T-helper 1 cell treated with Interleukin-12 subunit alpha and Interleukin-12 subunit beta and Interleukin-4 antibody, amounts not matched to agents 30 ng/mL and 1 ng/mL, for 36 hours (primary cell): ENCODE data around the gene FAM135A. TPM values are rescaled to one million over a fixed set of nuclear protein-coding genes. Genes with fewer than 3 reads are reported as not detected.
"Not testable (repeated sequence)": the region's sequence is repeated elsewhere in the genome, so short reads cannot be mapped to it uniquely, and the experiment has no call there.

Experiments
- intact Hi-C: fragments of 100-400 bp; cut with micrococcal nuclease; formaldehyde crosslinking; loops from one replicate; pipeline ENCODE4 v1.15.1; 2024
- total RNA-seq: library from RNA; stranded (reverse); gene quantifications from 2 replicates; pipeline ENCODE4 v1.2.3, GENCODE V29; 2022

Gene FAM135A
- total RNA-seq, 1 donor from 2014 or later, result 11.2 TPM

DNA sequence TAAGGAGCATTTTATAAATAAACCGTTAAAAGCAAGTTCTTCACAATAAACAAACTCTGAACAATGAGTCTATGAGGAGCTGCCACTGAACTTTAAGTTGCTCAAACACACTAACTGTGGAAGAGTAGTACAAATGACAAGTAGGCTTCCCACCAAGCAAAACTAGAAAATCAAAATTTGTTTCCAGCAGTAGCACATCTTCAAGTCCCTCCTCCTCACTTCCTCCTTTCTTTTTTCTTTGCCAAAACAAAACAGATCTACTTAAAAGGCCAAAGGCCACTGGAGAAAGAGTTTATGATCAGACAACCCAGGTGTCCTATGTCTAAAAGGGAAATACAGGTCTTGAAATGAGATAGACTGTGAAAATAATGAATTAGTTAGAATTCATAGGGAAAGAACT lies 17.1 kb upstream of the FAM135A start:
- intact Hi-C loops, result no loop called here

DNA sequence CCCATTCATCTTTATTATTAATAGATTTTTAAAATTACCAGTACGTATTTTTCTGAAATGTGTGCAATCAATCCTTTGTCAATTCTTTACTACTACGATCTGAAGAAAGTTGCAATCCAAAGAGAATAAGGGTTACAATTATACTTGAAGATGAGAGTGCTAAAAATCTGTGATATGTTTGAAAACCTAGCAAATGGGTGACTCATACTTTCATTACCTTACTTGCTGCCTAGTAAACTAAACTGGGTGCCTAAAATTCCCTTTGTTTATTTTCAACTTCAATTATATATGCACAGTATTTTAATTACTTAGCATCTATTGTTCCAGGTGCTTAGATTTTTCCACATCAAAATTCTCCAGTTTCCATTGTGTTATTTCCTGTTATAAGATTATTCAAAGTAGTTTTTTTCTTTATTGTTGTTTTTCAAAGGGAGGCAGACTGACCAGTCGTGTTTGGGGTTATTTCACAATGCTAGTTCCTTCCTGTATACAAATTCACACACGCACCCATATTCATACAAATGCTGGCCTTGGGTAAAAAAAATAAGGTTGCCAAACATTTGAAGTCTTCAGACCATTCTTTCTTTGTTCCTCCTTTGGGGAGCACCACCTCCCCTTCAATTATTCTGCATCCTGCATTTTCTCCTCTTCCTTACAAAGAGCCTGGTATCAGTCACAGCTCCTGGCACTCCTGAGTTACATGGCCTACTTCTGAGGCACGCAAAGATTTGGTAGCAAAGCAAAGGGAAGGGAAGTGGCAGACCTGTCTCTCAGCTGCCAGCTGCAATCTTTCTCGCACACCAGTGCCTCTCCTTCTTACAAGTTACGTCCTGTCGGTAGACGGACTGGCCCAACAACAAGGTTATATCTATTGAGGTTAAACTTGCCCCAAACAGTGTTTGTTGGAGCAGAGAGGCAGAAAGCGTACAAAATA lies 16.2 kb upstream of the FAM135A start:
- intact Hi-C loops, result no loop called here

DNA sequence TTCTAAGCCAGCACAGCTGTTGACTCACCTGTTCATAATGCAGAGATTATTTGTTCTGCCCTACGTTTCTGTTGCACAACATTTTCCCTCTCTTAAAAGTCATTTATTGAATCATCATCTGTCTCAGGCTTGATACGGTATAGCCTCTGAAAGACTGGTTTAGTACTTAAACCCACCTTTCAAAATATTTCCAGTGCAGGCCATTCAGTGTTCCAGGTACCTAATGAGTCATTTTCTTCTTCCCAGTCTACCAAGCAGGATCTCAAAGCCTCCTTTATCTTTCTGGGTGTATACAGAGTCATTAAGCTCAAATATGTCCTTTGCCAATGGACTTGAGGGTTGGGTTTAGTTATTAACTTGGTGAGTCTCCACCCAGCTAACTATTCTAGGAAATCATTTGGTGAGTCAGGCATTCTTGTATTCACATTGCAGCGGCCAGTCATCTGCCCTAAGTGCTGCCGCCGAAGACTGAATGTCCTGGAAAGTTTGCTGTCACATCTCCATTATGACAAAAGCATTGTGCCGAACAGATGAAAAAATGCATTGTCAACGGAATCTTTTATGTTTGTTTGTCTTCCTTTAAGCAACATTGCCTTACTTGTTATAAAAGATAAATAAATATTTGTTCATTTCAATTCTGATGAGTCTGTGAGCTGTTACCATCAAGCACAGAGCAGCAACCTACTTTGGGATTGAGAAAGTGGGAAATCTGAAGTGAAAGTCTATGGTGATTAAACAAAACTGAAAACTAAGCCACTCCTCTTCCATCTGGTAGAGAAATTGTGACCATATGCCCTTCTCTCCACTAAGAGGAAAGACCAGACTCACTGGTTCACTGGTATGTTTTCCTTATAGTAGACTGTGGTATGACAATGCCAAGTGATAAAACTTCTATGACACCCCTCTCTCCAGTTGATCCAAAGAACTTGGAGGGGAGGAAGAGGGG lies 14.3 kb upstream of the FAM135A start:
- intact Hi-C loops, result no loop called here

DNA sequence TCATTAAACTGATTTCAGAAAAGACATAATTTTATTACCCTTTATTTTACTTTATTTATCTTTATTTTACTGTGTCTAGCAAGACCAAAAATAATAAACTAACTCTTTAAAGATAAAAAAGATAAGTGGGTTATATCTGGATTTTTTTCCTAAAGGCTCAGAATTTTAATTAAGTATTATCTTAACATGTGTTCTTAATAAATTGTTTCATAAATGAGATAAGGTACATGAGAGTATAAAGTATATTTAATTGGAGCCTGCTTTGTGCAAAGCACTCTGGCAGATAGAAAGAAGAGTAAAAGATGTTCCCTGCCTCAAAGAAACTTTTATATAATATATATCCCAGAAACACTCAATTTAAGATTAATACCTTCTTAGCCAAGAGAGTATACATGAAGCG lies 8.7 kb upstream of the FAM135A start:
- intact Hi-C loops, result no loop called here

GRCh38 chr6:70409216-70409615 lies 4.1 kb upstream of the FAM135A start:
- intact Hi-C loops, result no loop called here

DNA sequence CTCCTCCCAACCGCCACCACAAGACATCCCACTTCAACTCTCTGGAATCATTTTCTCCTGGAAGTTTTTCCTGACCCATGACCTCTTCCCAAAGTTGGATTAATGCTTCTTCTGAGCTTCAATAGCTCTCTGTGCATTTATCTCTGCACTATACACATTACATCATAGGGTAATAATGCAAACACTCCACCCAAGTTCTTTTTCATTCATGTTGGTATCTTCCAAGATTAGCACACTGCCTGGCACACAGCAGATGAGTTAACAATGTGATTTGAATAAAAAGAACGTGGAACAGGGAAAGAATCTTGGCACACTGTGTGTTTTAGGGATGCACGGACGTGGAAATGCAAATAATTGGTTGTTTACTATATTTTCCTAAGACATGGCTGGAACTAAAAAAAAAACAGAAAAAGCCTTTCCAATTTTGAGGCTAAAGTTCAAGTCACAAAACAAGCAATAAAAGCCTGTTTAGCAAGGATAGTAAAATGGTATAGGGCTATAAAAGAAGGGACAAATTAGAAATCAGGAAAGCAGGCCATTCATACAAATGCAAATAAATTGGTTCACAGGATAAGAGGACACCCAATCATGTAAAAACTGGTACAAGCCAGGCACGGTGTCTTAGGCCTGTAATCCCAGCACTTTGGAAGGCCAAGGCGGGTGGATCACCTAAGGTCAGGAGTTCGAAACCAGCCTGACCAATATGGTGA lies 1.6 kb upstream of the FAM135A start:
- intact Hi-C loops, result loop anchor here (2.0 kb wide), 1 partner anchor 543 kb away; no protein-coding TSS in a partner anchor

DNA sequence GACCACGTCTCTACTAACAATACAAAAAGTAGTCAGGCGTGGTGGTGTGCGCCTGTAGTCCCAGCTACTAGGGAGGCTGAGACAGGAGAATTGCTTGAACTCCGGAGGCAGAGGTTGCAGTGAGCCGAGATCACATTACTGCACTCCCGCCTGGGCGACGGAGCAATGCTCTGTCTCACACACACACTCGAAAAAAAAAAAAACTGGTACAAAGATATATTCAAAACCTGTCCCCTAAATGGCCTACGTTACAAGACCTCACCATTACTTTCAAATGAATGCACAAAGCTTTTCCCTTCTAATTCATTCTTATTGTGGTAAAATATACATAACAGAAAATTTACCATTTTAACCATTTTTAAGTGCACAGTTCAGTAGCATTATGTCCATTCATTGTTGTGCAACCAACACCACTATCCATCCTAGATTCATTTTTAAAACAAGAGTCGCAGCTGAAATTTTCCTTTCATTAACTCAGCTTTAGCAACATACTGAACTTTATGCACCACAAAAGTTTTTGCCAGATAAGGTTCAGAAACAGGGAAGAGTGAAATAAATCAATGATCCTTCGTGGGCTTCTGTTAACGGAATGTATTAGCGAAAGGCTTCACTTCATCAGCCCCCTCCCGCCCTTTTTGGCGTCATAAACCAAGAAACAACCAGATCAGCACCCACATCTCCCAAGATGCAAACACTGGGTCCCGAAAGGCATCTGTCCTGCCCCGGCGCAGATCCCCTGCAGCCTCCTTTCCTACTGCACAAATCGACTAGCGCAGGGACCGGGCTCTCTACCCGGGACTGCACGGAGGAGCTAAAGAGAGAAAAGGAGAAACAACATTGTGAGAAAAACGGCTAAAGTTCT lies 825 bp upstream of the FAM135A start:
- intact Hi-C loops, result loop anchor here (1.0 to 2.0 kb wide), 8 partner anchors 43 to 876 kb away; partner anchors contain the start of genes LMBRD1, OGFRL1, SDHAF4 and SMAP1

DNA sequence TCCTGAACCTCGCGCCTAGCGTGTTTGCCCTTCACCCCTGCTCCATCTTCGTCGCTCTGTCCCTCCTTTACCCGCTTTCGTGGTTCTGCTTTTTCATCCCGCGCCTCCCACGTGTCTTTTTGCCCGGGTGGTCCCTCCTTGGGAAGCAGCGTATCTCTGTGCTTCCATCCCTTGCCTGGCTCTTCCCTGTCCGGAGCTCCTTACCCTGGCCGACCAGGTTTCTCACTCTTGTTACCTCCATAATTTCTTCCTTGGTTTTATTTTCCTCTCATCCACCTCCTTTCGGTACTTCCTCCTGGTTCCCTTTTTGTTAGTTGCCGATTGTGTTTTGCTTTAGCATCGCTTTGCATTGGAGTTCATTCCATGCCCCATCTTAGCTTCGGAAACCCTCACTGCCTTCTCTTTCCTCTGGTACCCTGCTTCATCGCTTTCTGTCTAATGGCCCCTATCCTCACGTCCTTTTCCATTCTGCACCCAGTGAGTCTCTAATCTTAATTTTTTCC lies 735 bp downstream of the FAM135A start:
- intact Hi-C loops, result loop anchor here (1.0 to 2.0 kb wide), 8 partner anchors 45 to 874 kb away; partner anchors contain the start of genes LMBRD1, OGFRL1, SDHAF4 and SMAP1

GRCh38 chr6:70414813-70415212 lies 1.5 kb downstream of the FAM135A start:
- intact Hi-C loops, result no loop called here

GRCh38 chr6:70415247-70415646 lies 1.9 kb downstream of the FAM135A start:
- intact Hi-C loops, result no loop called here

DNA sequence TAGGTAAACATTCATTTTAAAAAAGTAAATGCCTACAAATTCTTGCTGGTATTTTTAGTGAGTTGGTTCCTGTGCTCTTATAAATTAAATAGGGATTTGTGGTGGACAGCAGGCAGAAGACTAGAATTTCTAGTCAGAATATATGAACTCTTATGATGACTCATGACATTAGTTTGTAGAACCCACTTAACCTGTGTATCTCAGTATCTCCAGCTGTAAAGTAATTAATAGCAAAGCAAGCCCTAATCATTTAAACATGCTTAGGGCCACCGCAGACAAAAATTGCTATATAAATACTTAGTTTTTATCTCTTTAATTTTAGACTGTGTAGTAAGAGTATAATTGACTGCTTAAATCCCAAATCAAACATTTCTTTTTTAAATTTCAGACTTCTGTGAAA lies 2.4 kb downstream of the FAM135A start:
- intact Hi-C loops, result no loop called here

DNA sequence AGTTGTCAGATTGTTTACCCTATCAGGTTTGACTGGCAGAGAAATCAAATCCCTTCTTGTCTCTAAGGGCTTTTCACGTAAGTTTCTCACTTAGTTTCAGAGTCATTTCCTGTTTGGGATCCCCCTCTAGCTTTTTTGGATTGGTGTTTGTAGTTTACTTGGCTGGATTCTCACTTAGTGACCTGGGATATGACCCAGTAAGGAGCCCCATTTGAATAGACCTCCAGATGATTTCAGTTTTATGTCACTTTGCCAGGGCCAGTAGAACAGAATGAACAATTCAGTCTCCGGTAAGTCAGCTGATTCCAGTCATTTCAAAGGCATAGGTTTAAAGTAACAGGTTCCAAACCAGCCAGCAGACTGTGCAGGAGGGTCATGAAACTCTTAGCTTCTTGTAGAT lies 8.2 kb downstream of the FAM135A start:
- intact Hi-C loops, result no loop called here

- intact Hi-C loops, result no loop called here
Measured at GRCh38 chr6:70423189-70424134, 10.2 kb downstream of the FAM135A start.

- intact Hi-C loops, result no loop called here
Measured at GRCh38 chr6:70424291-70424690, 11.0 kb downstream of the FAM135A start.

GRCh38 chr6:70436320-70436719 lies 23.0 kb downstream of the FAM135A start:
- intact Hi-C loops, result no loop called here

- intact Hi-C loops, result no loop called here
Measured at GRCh38 chr6:70445001-70445400, 31.7 kb downstream of the FAM135A start.

- intact Hi-C loops, result not testable (repeated sequence)
Measured at GRCh38 chr6:70447343-70448070, 34.2 kb downstream of the FAM135A start.

DNA sequence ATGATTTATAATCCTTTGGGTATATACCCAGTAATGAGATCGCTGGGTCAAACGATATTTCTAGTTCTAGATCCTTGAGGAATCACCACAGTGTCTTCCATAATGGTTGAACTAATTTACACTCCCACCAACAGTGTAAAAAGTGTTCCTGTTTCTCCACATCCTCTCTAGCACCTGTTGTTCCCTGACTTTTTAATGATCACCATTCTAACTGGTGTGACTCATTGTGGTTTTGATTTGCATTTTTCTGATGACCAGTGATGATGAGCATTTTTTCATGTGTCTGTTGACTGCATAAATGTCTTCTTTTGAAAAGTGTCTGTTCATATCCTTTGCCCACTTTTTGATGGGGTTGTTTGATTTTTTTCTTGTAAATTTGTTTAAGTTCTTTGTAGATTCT lies 40.6 kb downstream of the FAM135A start:
- intact Hi-C loops, result not testable (repeated sequence)
